ENCODE results near the gene KRT84. TPM values are rescaled to one million over a fixed set of nuclear protein-coding genes. Genes with fewer than 3 reads are reported as not detected.
A peak's percentile ranks its signal among the peaks of the same experiment; 100 is the strongest.

Gene KRT84
- total RNA-seq, 5 donors from 2014 or later (not counting 1 experiment from before 2014, with no cell fraction given), result not detected

DNA sequence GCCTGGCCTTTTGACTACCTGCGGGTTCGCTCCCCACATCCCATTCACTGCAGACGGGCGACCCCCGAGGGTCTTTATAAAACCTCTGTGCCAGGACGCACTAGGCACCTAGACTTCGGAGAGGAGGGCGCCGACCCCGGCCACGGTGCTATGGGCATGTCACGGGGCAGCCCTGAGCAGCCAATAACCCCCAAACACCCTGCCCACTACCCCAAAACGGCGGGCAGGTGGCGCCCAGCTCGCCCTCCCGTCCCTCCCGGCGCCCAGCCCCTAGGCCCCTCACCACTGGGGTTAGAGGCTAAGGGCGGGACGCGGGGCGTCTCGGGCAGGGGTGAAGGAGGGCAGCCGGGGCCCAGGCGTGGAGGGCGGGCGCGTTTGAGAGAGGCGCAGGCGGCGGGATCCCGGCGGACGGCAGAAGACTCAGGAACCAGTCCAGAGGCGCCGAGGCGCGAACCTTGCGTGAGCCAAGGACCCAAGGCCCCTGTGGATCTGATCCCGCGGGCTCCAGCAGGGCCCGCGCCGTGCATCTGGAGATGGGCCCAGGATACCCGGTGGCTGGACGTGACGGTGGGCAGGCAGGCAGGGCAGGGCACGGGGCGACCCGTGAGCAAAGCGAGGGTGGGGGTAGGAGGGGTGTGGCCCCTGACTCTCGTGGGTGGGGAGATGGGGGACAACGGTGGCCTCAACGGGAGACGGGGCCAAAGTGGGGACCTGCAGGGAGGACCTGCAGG, 29.3 kb downstream of the KRT84 start:
- peaks cover 41 to 44% (median 44%) of the 10 kb centered on the region in 3 donors for H3K4me1 Mint-ChIP-seq
- Histone ChIP-seq H3K27ac (ENCODE audit: low read length) (no peak overlapping the region), H3K4me3 (ENCODE audit: control insufficient read depth in 1 of 2, extremely low read depth in 1 of 2, low read length in 1 of 2) (no peak overlapping the region), H3K36me3 (ENCODE audit: control insufficient read depth in 2 of 2, extremely low read depth in 1 of 2, insufficient read depth in 1 of 2, low read length in 1 of 2) (no peaks in the 10 kb centered on the region), H3K27me3 (replicated peaks in 1 of 2; ENCODE audit: control insufficient read depth in 2 of 2, extremely low read depth in 1 of 2, insufficient read depth in 2 of 2, low read length in 1 of 2) (peaks cover 0 to 38% of the 10 kb centered on the region in 2 experiments), H3K9me3 (no peaks in the 10 kb centered on the region), H3K4me1 (ENCODE audit: control insufficient read depth in 1 of 2, extremely low read depth in 1 of 2, insufficient read depth in 2 of 2, low read length in 2 of 2) (peaks cover 25 to 43% of the 10 kb centered on the region in 2 experiments)
- peaks cover 3 to 5% of the 10 kb centered on the region in 2 donors for H3K27me3 Mint-ChIP-seq
- WGBS (ENCODE audit: insufficient coverage), result 92% methylated on average over 46 of the region's 56 CpGs
- H3K36me3 Mint-ChIP-seq, result no peaks in the 10 kb centered on the region
- no peaks in the 10 kb centered on the region for H3K9me3 Mint-ChIP-seq
- ChIA-PET POLR2A (no interaction called here), CTCF (no interaction called here)
- H3K27ac Mint-ChIP-seq, result no peak overlapping the region
- DNase-seq (peak in 1 of 35 experiments; percentile 22), ATAC-seq (replicated peaks in 1 of 4) (no peak)
- no peak overlapping the region for H3K4me3 Mint-ChIP-seq

DNA sequence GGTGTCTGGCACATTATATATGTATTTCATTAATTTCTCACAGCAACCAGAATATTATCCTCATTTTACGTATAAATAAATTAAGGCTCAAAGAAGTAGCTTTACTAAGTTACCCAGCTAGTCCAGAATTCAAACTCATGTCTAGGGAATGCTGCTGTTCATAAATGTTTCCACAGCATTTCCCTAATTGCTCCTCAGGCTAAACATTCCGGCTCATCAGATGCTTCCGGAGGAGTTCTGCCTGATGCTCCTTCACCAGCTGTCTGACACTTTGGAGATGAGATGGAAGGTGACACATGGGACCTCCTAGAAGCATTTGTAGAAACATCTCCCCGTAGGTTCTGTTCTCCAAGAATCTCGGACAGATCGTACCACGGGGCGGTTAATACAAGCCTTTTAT, 30.3 kb downstream of the KRT84 start:
- H3K27ac ChIP-seq (ENCODE audit: low read length), result no peak overlapping the region
- POLR2A ChIA-PET, result interaction anchor here in 1 of 2 donors (0.7 kb wide), 1 partner anchor 17 kb away, joined by 3 read pairs; no protein-coding TSS in a partner anchor
- H3K9me3 ChIP-seq, result no peaks in the 10 kb centered on the region
- H3K4me3 Mint-ChIP-seq, result no peak overlapping the region
- WGBS (ENCODE audit: insufficient coverage), result 80% methylated on average over 3 of the region's 8 CpGs
- no peak overlapping the region for H3K4me3 ChIP-seq (ENCODE audit: control insufficient read depth in 1 of 2, extremely low read depth in 1 of 2, low read length in 1 of 2)
- H3K36me3 Mint-ChIP-seq, result no peaks in the 10 kb centered on the region
- ATAC-seq (replicated peaks in 1 of 4), result no peak
- H3K4me1 Mint-ChIP-seq, result peaks cover 45 to 52% (median 51%) of the 10 kb centered on the region in 3 donors
- peaks cover 26 to 53% of the 10 kb centered on the region in 2 experiments for H3K4me1 ChIP-seq (ENCODE audit: control insufficient read depth in 1 of 2, extremely low read depth in 1 of 2, insufficient read depth in 2 of 2, low read length in 2 of 2)
- peaks cover 3 to 5% of the 10 kb centered on the region in 2 donors for H3K27me3 Mint-ChIP-seq
- CTCF ChIA-PET, result no interaction called here
- H3K36me3 ChIP-seq (ENCODE audit: control insufficient read depth in 2 of 2, extremely low read depth in 1 of 2, insufficient read depth in 1 of 2, low read length in 1 of 2), result no peaks in the 10 kb centered on the region
- peak in 1 of 35 experiments; percentile 1 for DNase-seq
- H3K27ac Mint-ChIP-seq, result no peak overlapping the region
- H3K27me3 ChIP-seq (replicated peaks in 1 of 2; ENCODE audit: control insufficient read depth in 2 of 2, extremely low read depth in 1 of 2, insufficient read depth in 2 of 2, low read length in 1 of 2), result peaks cover 0 to 45% of the 10 kb centered on the region in 2 experiments
- no peaks in the 10 kb centered on the region for H3K9me3 Mint-ChIP-seq

DNA sequence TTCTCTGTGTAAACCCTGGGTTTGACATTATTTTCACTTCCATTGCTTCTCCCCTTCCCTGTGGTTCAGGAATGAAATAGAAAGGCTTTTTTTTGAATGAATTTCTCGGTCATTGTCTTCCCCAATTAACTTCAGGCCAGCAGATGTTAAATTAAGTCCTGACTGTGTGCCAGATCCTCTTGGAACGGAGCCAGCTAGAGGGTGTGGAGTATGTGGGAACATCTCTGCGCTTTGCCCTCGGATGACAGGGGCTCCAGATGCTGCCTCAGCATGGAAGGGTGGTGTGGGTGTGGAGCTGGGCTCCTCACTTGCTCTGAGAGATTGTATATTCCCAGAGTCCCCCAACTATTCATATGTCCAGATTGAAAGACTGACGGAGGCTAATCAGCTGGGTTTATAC, 31.3 kb downstream of the KRT84 start:
- Mint-ChIP-seq H3K27me3 (peaks cover 3 to 9% of the 10 kb centered on the region in 2 donors), H3K9me3 (no peaks in the 10 kb centered on the region), H3K36me3 (no peaks in the 10 kb centered on the region), H3K27ac (no peak overlapping the region), H3K4me1 (peaks cover 36 to 49% (median 48%) of the 10 kb centered on the region in 3 donors), H3K4me3 (no peak overlapping the region)
- no peaks in the 10 kb centered on the region for H3K9me3 ChIP-seq
- ATAC-seq (replicated peaks in 1 of 4), result no peak
- no peaks in the 10 kb centered on the region for H3K36me3 ChIP-seq (ENCODE audit: control insufficient read depth in 2 of 2, extremely low read depth in 1 of 2, insufficient read depth in 1 of 2, low read length in 1 of 2)
- H3K27me3 ChIP-seq (replicated peaks in 1 of 2; ENCODE audit: control insufficient read depth in 2 of 2, extremely low read depth in 1 of 2, insufficient read depth in 2 of 2, low read length in 1 of 2), result peaks cover 0 to 42% of the 10 kb centered on the region in 2 experiments
- CTCF ChIA-PET, result no interaction called here
- peaks cover 23 to 46% of the 10 kb centered on the region in 2 experiments for H3K4me1 ChIP-seq (ENCODE audit: control insufficient read depth in 1 of 2, extremely low read depth in 1 of 2, insufficient read depth in 2 of 2, low read length in 2 of 2)
- DNase-seq, result no peak
- POLR2A ChIA-PET, result no interaction called here
- H3K27ac ChIP-seq (ENCODE audit: low read length), result no peak overlapping the region
- no peak overlapping the region for H3K4me3 ChIP-seq (ENCODE audit: control insufficient read depth in 1 of 2, extremely low read depth in 1 of 2, low read length in 1 of 2)
- WGBS (ENCODE audit: insufficient coverage), result no CpG with 5 or more reads among the region's 5 CpGs

DNA sequence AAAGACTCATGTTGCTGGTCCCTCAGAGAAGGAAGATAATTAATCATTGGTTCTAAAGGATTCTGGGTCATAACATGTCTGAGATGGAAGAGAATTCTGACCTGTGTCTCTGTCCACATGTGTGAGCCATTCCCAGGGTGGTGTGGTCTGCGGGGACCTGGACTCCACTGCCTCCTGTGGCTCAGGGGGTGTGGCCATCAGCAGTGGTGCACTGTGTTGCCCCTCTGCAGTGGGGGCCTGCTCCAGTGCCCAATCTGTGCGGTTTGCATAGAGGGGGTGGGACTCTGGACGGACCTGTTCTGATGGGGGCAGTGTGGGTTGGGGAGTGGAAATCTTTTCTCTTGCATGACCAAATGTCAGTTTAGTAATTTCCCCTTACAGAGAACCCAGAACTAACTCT, 31.7 kb downstream of the KRT84 start:
- H3K9me3 ChIP-seq, result no peaks in the 10 kb centered on the region
- POLR2A ChIA-PET, result no interaction called here
- H3K4me3 ChIP-seq (ENCODE audit: control insufficient read depth in 1 of 2, extremely low read depth in 1 of 2, low read length in 1 of 2), result no peak overlapping the region
- Mint-ChIP-seq H3K27me3 (peaks cover 3 to 9% of the 10 kb centered on the region in 2 donors), H3K4me1 (peaks cover 32 to 46% (median 45%) of the 10 kb centered on the region in 3 donors), H3K27ac (no peak overlapping the region), H3K36me3 (no peaks in the 10 kb centered on the region), H3K9me3 (no peaks in the 10 kb centered on the region), H3K4me3 (no peak overlapping the region)
- no peak overlapping the region for H3K27ac ChIP-seq (ENCODE audit: low read length)
- no peaks in the 10 kb centered on the region for H3K36me3 ChIP-seq (ENCODE audit: control insufficient read depth in 2 of 2, extremely low read depth in 1 of 2, insufficient read depth in 1 of 2, low read length in 1 of 2)
- CTCF ChIA-PET, result interaction anchor here in 1 of 2 donors (0.7 kb wide), 1 partner anchor 27 kb away, joined by 3 read pairs; no protein-coding TSS in a partner anchor
- DNase-seq, result no peak
- ATAC-seq (replicated peaks in 1 of 4), result no peak
- peaks cover 20 to 42% of the 10 kb centered on the region in 2 experiments for H3K4me1 ChIP-seq (ENCODE audit: control insufficient read depth in 1 of 2, extremely low read depth in 1 of 2, insufficient read depth in 2 of 2, low read length in 2 of 2)
- peaks cover 0 to 42% of the 10 kb centered on the region in 2 experiments for H3K27me3 ChIP-seq (replicated peaks in 1 of 2; ENCODE audit: control insufficient read depth in 2 of 2, extremely low read depth in 1 of 2, insufficient read depth in 2 of 2, low read length in 1 of 2)
- WGBS (ENCODE audit: insufficient coverage), result 100% methylated on average over 1 of the region's 3 CpGs

DNA sequence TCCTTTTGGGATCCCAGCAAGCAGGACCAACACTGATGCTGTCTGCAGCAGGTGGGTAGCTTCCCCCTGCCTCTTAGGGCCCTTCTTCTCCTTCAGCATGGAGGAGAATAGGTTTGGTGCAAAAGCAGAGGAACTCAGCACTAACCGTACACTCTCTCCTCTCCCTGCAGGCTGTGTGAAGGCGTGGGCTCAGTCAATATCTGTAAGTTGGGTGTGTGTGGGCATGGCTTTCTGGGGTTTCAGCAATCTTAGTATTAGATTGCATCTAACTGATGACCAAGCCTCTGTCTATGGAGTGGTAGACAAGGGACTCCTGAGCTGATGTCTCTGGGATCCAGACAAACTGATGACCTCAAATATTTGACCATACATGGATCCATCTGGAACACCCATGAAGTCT, 32.5 kb downstream of the KRT84 start:
- Mint-ChIP-seq H3K4me1 (peaks cover 24 to 38% (median 37%) of the 10 kb centered on the region in 3 donors), H3K4me3 (no peak overlapping the region)
- no peak overlapping the region for H3K4me3 ChIP-seq (ENCODE audit: control insufficient read depth in 1 of 2, extremely low read depth in 1 of 2, low read length in 1 of 2)

DNA sequence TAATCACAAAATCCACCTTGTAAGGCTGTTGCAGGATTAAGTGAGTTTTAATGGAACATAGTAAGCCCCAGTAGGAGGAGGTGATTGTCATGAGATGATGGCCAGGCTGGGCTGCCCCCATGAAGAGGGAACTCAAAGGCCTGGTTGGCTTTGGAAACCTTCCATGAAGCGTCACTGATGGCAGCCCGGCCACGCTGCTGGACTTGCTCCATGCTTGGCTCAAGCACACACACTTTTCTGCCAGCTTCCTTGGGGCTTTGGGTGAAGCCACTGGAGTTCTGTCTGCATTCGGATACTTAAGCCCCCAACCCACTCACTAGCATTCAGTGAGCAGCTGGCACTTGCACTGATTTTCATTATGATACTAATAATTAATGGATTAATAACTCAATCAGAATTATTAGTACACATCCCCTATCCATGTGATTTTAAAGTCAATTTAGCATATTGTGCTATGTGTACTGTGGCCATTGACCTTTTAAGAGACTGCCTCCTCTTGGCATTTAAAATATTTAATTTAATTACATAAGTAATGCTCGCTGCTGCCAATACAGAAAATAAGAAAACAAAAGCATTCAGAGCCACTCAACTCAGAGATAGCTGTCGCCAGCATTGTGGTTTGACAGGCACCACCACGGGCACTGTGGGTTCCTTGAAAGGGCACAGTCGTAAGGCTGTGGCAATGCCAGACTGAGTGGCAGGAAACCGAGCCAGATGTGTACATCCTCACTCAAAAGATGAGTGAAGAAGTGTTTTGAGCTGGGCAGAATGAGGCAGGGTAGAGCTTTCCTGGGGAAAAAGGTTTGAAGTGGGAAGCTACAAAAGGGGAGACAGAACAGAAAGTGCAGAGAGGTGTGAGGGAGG, 34.0 kb downstream of the KRT84 start:
- H3K9me3 ChIP-seq, result no peaks in the 10 kb centered on the region
- Mint-ChIP-seq H3K27ac (peak overlapping the region; percentile 5 to 17), H3K27me3 (peaks cover 3 to 13% of the 10 kb centered on the region in 2 donors), H3K4me1 (peaks cover 24 to 34% (median 32%) of the 10 kb centered on the region in 3 donors), H3K4me3 (peak overlapping the region in 2 of 3 donors; percentile 2 to 32), H3K36me3 (no peaks in the 10 kb centered on the region), H3K9me3 (no peaks in the 10 kb centered on the region)
- H3K36me3 ChIP-seq (ENCODE audit: control insufficient read depth in 2 of 2, extremely low read depth in 1 of 2, insufficient read depth in 1 of 2, low read length in 1 of 2), result no peaks in the 10 kb centered on the region
- H3K4me3 ChIP-seq (ENCODE audit: control insufficient read depth in 1 of 2, extremely low read depth in 1 of 2, low read length in 1 of 2), result peak overlapping the region in 1 of 2 donors; percentile 25
- ChIA-PET POLR2A (no interaction called here), CTCF (interaction anchor here in 1 of 2 donors (1.0 to 1.5 kb wide), 3 partner anchors 10 to 519 kb away, joined by 3 to 7 read pairs (median 5); no protein-coding TSS in a partner anchor)
- WGBS (ENCODE audit: insufficient coverage), result 37% methylated on average over 7 of the region's 9 CpGs
- H3K27me3 ChIP-seq (replicated peaks in 1 of 2; ENCODE audit: control insufficient read depth in 2 of 2, extremely low read depth in 1 of 2, insufficient read depth in 2 of 2, low read length in 1 of 2), result peaks cover 0 to 41% of the 10 kb centered on the region in 2 experiments
- H3K27ac ChIP-seq (ENCODE audit: low read length), result no peak overlapping the region
- peak; percentile 97 to 100 (median 100) for ATAC-seq (replicated peaks in 1 of 4)
- H3K4me1 ChIP-seq (ENCODE audit: control insufficient read depth in 1 of 2, extremely low read depth in 1 of 2, insufficient read depth in 2 of 2, low read length in 2 of 2), result peaks cover 13 to 32% of the 10 kb centered on the region in 2 experiments
- DNase-seq, result peak; percentile 39 to 82 (median 69)

More for the DNA sequence above, 32.5 kb downstream of the KRT84 start:
- no peaks in the 10 kb centered on the region for H3K9me3 ChIP-seq
- no CpG with 5 or more reads among the region's 2 CpGs for WGBS (ENCODE audit: insufficient coverage)
- H3K27ac Mint-ChIP-seq, result peak overlapping the region in 1 of 2 donors; percentile 25
- ATAC-seq (replicated peaks in 1 of 4) (no peak), DNase-seq (no peak)
- peaks cover 0 to 47% of the 10 kb centered on the region in 2 experiments for H3K27me3 ChIP-seq (replicated peaks in 1 of 2; ENCODE audit: control insufficient read depth in 2 of 2, extremely low read depth in 1 of 2, insufficient read depth in 2 of 2, low read length in 1 of 2)
- POLR2A ChIA-PET, result no interaction called here
- H3K36me3 ChIP-seq (ENCODE audit: control insufficient read depth in 2 of 2, extremely low read depth in 1 of 2, insufficient read depth in 1 of 2, low read length in 1 of 2), result no peaks in the 10 kb centered on the region
- no peaks in the 10 kb centered on the region for H3K9me3 Mint-ChIP-seq
- no peak overlapping the region for H3K27ac ChIP-seq (ENCODE audit: low read length)
- peaks cover 13 to 33% of the 10 kb centered on the region in 2 experiments for H3K4me1 ChIP-seq (ENCODE audit: control insufficient read depth in 1 of 2, extremely low read depth in 1 of 2, insufficient read depth in 2 of 2, low read length in 2 of 2)
- no peaks in the 10 kb centered on the region for H3K36me3 Mint-ChIP-seq
- CTCF ChIA-PET, result interaction anchor here in 1 of 2 donors (0.7 kb wide), 1 partner anchor 26 kb away, joined by 3 read pairs; no protein-coding TSS in a partner anchor
- peaks cover 3 to 10% of the 10 kb centered on the region in 2 donors for H3K27me3 Mint-ChIP-seq

All from T-cell (primary cell).